NCI-H2171 (cell line): ENCODE results near the gene GPC4.
"Not testable (repeated sequence)": the region's sequence is repeated elsewhere in the genome, so short reads cannot be mapped to it uniquely, and the experiment has no call there.

Experiments
- DNase-seq: peaks from one replicate; lab custom pipeline; 2025; lab: John Stamatoyannopoulos, UW

The GPC4 gene

DNA sequence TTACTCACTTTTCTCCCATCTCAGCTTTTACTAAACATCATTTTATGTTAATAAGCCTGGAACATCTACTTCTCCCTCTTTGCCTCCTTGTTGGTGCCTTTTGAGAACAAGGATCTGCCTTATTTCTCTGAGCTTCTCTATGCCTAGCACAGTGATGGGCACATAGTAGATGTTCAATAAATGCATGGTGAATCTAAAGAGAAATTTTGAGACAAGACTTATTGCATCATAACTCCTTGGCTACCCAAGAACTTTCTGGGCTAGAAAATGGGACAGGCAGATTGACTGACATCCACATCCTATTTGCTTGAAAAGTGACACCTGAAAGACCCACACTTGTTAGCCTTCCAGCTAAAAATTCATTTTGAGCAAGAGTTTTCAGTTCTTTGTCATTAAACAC, 109.9 kb downstream of the GPC4 start:
- no peak for DNase-seq

GRCh38 chrX:133302775-133303445, 112.4 kb downstream of the GPC4 start:
- no peak for DNase-seq

- DNase-seq, result no peak
Measured at GRCh38 chrX:133300591-133300990, 114.7 kb downstream of the GPC4 start.

DNA sequence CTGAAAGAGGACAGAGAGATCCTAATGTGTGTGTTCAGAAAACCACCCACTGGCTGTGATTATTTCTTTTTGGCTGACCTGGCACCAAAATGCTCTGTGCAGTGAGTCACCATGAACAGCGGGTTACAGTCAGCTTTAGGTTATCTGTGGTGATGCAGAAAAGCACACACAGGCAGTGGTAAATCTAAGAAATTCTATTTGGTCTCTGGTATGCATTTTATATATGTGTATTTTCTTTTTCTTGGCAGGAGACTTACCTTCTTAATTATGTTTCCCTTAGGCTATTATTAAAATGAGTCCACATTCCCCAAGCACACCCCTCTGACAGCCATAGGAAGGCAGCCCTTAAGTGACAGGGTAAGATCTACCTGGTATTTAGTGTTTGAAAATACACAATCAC, 118.0 kb downstream of the GPC4 start:
- no peak for DNase-seq

GRCh38 chrX:133294126-133294525, 121.2 kb downstream of the GPC4 start:
- no peak for DNase-seq

DNA sequence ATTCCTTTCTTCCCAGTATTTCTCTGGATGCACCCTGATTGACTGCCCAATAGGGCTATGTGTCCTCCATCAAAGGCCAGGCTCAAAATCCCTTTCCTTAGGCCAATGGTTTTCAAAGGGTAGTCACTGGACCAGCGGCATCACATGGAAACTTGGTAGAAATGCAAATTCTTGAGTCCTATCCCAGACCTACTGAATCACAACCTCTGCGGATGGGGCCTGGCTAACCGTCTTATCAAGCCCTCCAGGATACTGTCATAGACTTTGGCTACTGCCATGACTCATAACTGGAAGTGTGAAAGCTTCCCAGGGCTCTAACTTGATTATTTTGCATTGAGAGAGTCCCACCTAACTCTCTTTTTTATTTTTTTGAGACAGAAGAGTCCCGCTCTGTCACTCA, 125.2 kb downstream of the GPC4 start:
- DNase-seq, result no peak

DNA sequence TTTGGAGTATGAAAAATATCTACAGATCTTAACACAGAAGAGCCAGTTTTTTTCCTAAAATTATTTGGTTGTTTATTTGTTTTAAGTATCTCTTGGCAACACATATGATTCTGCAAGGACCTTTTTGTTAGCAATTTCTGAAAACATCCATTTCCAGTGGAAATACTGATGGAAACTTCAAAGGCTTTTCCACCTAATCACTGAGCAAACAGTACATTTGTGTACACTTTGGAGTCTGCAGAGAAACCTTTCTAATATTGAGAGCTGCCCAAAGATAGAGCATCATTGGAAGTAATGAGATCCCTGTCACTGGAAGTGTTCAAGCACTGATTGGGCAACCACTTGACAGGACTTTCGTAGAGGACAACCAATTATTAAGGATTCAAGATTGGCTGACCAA, 127.4 kb downstream of the GPC4 start:
- no peak for DNase-seq

DNA sequence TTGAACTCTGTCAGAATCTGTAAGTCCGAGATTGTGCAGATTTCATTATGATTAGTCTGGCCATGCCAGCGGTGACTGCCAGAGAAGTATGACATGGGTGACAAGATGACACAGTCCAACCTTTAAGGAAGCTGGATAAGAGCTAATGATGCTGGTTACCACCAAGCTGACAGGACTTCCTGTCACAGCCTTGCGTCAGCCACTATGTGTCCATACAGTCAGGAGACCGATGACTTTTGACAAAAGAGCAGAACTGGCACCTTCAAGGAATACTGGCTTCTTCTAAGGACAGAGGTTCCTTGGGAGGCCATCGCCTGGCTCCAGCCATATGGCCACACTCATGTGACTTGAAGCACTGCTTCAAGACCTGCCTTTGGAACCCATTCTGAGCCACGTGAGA, 129.9 kb downstream of the GPC4 start:
- no peak for DNase-seq

DNA sequence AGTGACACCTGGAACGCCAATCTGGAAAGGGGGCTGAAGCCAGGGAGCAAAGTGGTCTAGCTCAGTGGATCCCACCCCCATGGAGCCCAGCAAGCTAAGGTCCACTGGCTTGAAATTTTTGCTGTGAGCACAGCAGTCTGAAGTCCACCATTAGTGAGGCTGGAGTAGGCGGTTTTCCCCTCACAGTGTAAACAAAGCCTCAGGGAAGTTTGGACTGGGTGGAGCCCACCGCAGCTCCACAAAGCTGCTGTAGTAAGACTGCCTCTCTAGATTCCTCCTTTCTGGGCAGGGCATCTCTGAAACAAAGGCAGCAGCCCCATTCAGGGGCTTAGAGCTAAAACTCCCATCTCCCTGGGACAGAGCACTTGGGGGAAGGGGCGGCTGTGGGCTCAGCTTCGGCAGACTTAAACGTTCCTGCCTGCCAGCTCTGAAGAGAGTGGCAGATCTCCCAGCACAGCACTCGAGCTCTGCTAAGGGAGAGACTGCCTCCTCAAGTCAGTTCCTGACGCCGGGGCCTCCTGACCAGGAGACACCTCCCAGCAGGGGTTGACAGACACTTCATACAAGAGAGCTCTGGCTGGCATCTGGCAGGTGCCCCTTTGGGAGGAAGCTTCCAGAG, 136.1 kb downstream of the GPC4 start:
- DNase-seq, result not testable (repeated sequence)

DNA sequence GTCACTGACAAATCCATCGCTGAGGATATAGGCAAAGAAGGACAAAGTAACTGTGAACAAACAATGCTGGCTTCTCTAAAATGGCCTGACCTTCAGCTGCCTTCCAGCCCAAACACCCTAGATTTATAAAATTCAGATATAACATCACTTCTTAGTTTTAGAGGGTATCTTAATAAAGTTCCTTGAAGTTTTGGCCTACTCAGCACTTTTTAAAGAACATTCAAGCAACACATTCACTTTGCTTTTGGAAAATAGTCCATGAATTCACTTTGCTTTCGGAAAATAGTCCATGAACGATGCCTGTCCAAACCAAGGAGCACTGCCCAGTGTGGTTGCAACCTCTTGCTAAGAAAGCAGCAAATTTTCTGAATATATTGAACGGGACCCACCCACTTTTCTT, 142.1 kb downstream of the GPC4 start:
- no peak for DNase-seq

DNA sequence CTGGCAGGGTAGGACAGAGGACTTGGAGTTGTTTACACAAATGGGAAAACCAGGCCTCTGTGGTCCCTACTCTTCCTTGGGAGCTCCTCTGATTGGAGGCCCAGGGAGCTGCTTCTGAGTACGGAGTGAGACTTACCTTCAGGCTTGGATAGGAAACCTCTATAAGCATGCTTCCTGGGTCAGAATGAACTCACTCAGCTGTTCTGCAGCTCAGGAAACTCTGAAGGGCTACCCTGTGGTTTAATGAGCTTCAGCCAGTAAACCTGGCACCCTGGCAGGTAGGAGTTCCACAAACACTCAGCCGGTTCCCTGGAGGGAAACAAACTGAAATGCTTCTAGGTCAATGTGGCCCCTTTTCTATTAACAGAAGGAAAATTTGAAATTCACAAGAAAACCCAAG, 146.1 kb downstream of the GPC4 start:
- DNase-seq, result no peak

DNA sequence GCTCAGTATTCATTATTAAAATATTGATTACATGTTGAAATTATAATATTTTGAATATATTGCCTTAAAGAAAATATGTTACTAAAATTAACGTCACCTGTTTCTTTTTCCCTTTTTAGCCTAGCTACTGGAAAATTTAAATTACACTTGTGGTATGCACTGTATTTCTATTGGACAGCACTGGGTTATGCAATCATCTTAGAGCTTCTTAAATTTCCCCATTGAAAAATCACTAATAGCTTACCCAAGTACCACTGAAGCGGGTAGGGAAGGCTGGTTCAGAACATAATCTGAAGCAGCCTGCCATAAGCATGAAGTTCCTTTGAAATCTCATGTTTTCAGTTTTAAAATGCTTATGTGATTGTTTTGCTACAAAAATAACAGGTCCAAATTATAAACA, 147.7 kb downstream of the GPC4 start:
- no peak for DNase-seq

DNA sequence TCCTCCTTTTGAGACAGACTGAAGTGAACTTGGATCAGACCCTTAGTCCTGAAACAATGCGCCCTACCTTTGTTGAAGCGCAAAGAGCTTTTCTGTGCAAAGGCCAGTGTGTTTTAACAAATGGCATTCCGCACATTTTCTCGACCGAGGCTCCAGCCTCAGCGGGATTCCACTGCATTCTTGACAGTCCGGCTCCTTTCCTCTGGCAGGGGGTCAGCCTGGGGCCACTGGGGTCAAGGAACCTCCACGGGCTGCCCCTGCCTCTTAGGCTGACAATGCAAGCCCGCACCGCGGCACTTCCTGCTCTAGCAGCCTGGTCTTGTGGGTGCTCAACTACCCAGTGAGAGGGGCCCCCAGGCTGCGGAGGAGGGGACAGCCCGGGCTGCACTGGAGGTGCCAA, 150.0 kb downstream of the GPC4 start:
- DNase-seq, result no peak

DNA sequence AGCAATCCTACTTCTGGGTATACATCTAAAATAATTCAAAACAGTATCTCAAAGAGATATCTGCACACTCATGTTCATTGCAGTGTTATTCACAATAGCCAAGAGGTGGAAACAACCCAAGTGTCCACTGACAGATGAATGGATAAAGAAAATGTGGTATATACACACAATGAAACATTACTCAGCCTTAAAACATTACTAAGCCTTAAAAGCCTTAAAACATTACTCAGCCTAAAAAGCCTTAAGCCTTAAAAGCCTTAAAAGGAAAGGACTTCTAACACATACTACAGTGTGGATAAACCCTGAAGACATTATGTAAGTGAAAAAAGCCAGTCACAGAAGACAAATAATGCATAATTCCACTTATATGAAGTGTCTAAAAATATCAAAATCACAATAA, 156.8 kb downstream of the GPC4 start:
- DNase-seq, result no peak

DNA sequence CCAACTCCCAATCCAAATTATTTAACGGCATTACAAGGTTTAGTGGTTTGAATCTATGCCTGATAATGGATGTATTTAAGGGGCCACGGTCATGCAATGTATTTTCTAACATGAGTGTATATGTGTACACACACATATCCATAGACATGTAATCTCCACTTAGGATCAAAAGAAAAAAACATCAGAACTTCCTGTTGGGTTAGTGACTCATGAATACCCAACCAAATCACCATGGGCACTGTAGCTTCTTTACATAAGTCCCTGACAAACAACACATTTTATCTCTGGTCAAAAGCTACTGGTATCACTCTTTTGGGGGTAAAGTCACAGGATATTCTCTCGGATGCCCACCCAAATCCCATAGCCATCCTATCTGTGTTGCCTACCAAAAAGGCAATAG, 160.6 kb downstream of the GPC4 start:
- DNase-seq, result no peak

- no peak for DNase-seq
Measured at GRCh38 chrX:133251204-133251603, 164.1 kb downstream of the GPC4 start.

- DNase-seq, result no peak
Measured at GRCh38 chrX:133250184-133251100, 164.8 kb downstream of the GPC4 start.
